ENCODE results near the gene BCKDHB. TPM values are rescaled to one million over a fixed set of nuclear protein-coding genes. Genes with fewer than 3 reads are reported as not detected.

BCKDHB gene
- total and polyA plus RNA-seq, 2 of the 4 experiments (the other 2 are of a cell fraction), result 11.2 to 11.8 TPM

DNA sequence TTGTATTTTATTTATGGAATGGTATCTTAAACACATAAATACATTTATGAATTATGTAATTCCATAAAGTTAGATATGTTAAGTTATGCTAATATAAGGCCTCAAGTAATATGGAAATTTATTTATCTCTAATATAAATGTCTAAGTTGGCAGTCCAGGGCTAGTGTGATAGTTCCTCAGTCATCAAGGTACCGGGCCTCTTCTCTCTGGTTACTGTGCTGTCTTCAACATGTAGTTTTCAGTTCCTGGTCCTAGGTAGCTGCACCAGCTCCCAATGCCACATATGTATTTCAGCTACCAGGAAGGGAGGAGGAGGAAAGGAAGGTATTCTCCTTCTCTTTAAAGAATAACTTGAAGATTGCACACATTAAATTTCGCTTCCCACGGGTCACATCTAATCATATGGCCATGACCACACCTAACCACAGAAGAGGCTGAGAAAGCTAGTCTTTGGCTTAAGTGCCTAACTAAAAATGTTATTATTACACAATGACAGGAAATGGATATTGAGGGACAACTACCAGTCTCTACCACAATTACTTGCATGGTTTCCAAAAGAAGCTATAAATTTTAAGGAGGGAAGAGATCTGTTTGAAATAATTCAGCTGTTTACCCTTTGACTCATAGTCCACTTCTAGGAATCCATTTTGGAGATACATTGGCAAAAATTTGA lies 68.6 kb downstream of the BCKDHB start:
- H3K36me3 ChIP-seq (ENCODE audit: control insufficient read depth, insufficient read depth, low read length), result no peaks in the 10 kb centered on the region
- H2BK15ac ChIP-seq (ENCODE audit: low read depth, low read length), result no peak overlapping the region
- peak overlapping the region; percentile 60; the same call in 1 of the 2 replicates for H3K23ac ChIP-seq (ENCODE audit: low read depth, low read length)
- no peaks in the 10 kb centered on the region for H4K20me1 ChIP-seq (ENCODE audit: insufficient read depth, low read length)
- 0 out of 4 replicates have a peak overlapping the region, but pooled peaks of 1 of the 2 experiments have one; percentile 28 for H4K8ac ChIP-seq (ENCODE audit: low read depth in 2 of 2, low read length in 2 of 2)
- H3K14ac ChIP-seq (replicated peaks; ENCODE audit: low read depth, low read length), result peak overlapping the region; percentile 90
- TF ChIP-seq CEBPB (IDR thresholded peaks at IDR 0.05; ENCODE audit: low read depth, low read length), result peak; percentile 29; the same call in 1 of the 2 replicates
- no peak for TF ChIP-seq MXI1 (IDR thresholded peaks at IDR 0.05; ENCODE audit: borderline replicate concordance, low read depth, low read length)
- TF ChIP-seq SMC3 (IDR thresholded peaks at IDR 0.05; ENCODE audit: low read depth, low read length), result no peak
- TF ChIP-seq RAD21 (IDR thresholded peaks at IDR 0.05; ENCODE audit: low read length), result no peak
- peak; percentile 38 for DNase-seq
- no peaks in the 10 kb centered on the region for H3K9me3 ChIP-seq (ENCODE audit: control insufficient read depth, insufficient read depth, low read length)
- no peak overlapping the region for H2AK9ac ChIP-seq (replicated peaks; ENCODE audit: low read depth, low read length, poor library complexity)
- no peaks in the 10 kb centered on the region for H3K79me1 ChIP-seq (ENCODE audit: low read depth in 1 of 2, low read length in 2 of 2)
- intact Hi-C loops (cut with micrococcal nuclease), result no loop called here
- no CpG with 5 or more reads among the region's 3 CpGs for WGBS, 2 experiments (ENCODE audit: extremely low coverage in 2 of 2, insufficient read length in 1 of 2)
- H3K27ac ChIP-seq (ENCODE audit: insufficient read depth, low read length), result no peak overlapping the region
- no TSS peak for BruUV-seq (replicated peaks)
- H3K56ac ChIP-seq (ENCODE audit: extremely low read depth, insufficient read depth, low read length), result no peak overlapping the region
- POLR2A ChIA-PET (ENCODE audit: unreplicated experiment), result no interaction called here
- H4K5ac ChIP-seq (ENCODE audit: low read depth, low read length), result no peak overlapping the region
- H2BK20ac ChIP-seq (ENCODE audit: low read depth, low read length), result peak overlapping the region; percentile 9; the same call in 1 of the 2 replicates
- CTCF ChIA-PET, result interaction anchor here (1.0 kb wide), 1 partner anchor 14 kb away, joined by 4 read pairs; no protein-coding TSS in a partner anchor
- peak overlapping the region; percentile 76 for H3K4ac ChIP-seq (ENCODE audit: low read depth, low read length)
- H3K4me1 ChIP-seq (ENCODE audit: control insufficient read depth, insufficient read depth, low read length), result peaks cover 5% of the 10 kb centered on the region
- H3K4me3 ChIP-seq (ENCODE audit: insufficient read depth, low read depth, low read length), result no peak overlapping the region
- H2BK120ac ChIP-seq (ENCODE audit: low read depth, low read length), result peak overlapping the region; percentile 49; the same call in 1 of the 2 replicates
- no peaks in the 10 kb centered on the region for H3K9me1 ChIP-seq (ENCODE audit: insufficient read depth, low read length)
- ATAC-seq (ENCODE audit: low read depth), result peak; percentile 44
- dilution Hi-C loops (cut with HindIII; ENCODE audit: low sequenced_read_pairs, unreplicated experiment), result no loop called here
- peak overlapping the region; percentile 40; the same call in 1 of the 2 replicates for H2AK5ac ChIP-seq (ENCODE audit: low read depth, low read length)
- no peak overlapping the region for H4K91ac ChIP-seq (ENCODE audit: insufficient read depth, low read depth, low read length)
- no peak overlapping the region for H2BK5ac ChIP-seq (ENCODE audit: low read depth, low read length, poor library complexity, severe bottlenecking)
- no peak overlapping the region for H3K4me2 ChIP-seq (ENCODE audit: low read depth, low read length)
- no peaks in the 10 kb centered on the region for H3K27me3 ChIP-seq (ENCODE audit: control insufficient read depth, insufficient read depth, low read length)
- peak overlapping the region; percentile 37; the same call in 1 of the 2 replicates for H3K18ac ChIP-seq (ENCODE audit: low read depth, low read length)
- in situ Hi-C loops (cut with MboI; ENCODE audit: low sequenced_read_pairs), result no loop called here
- no peak overlapping the region for H2AFZ ChIP-seq (replicated peaks; ENCODE audit: low read length, poor library complexity)
- no peak overlapping the region for H3K9ac ChIP-seq (ENCODE audit: low read depth, low read length)

Measured in IMR-90 (cell line).